SK-N-SH (cell line): ENCODE data around the gene COPE. TPM values are rescaled to one million over a fixed set of nuclear protein-coding genes. Genes with fewer than 3 reads are reported as not detected.
A peak's percentile ranks its signal among the peaks of the same experiment; 100 is the strongest.

ENCODE experiments used
- CTCF ChIA-PET: fragments of 300-600, 350-600 bp; formaldehyde crosslinking; extraction: SDS; loops from one replicate; lab custom pipeline; 2021; lab: Yijun Ruan, JAX
- POLR2A ChIA-PET: fragments of 350-600 bp; sonication (Branson Sonifier 250); formaldehyde crosslinking; extraction: SDS; loops from one replicate; lab custom pipeline; 2020; ENCODE audit warnings: antibody characterized with exemption, inconsistent platforms; lab: Yijun Ruan, JAX
- DNase-seq: peaks from one replicate; pipeline ENCODE4 v3.0.0; 2012
- H2AFZ ChIP-seq: fragments of 200-600 bp; sonication (generic); 2 replicates; pipeline ENCODE4 v1.8.1; 2016; ENCODE audit warnings: antibody characterized with exemption, mild to moderate bottlenecking, low read depth
- H3F3A ChIP-seq: fragments of 200-600 bp; sonication (generic); replicated peaks from 2 replicates; pipeline ENCODE3; 2016; ENCODE audit warnings: antibody characterized with exemption, mild to moderate bottlenecking; ENCODE audit not compliant: insufficient read depth
- H3K27ac ChIP-seq, 2 experiments: fragments of 200-500 bp in 1 of 2; fragments of 200-600 bp in 1 of 2; sonication (Bioruptor generic) in 1 of 2; sonication (generic), shearing (Covaris generic) in 1 of 2; 2 replicates each; pipeline versions ENCODE4 v1.5.1 to v1.6.1; 2014 to 2016; ENCODE audit warnings: low read depth in 2 of 2, inconsistent platforms in 1 of 2, low read length in 1 of 2, mild to moderate bottlenecking in 1 of 2, mixed read lengths in 1 of 2
- H3K27me3 ChIP-seq: fragments of 200-600 bp; sonication (generic), shearing (Covaris generic); 2 replicates; pipeline ENCODE4 v1.6.1; 2016; ENCODE audit warnings: mixed run types; ENCODE audit not compliant: insufficient read depth
- H3K36me3 ChIP-seq, 2 experiments: fragments of 200-500 bp in 1 of 2; fragments of 200-600 bp in 1 of 2; sonication (Bioruptor generic) in 1 of 2; sonication (generic) in 1 of 2; replicated peaks in 1 of 2; 2 replicates each; pipeline versions ENCODE3 to v1.5.1; 2014 to 2016; ENCODE audit warnings: low read length in 1 of 2, mild to moderate bottlenecking in 1 of 2; ENCODE audit not compliant: insufficient read depth in 2 of 2, control insufficient read depth in 1 of 2
- H3K4me1 ChIP-seq, 2 experiments: fragments of 200-500 bp in 1 of 2; fragments of 200-600 bp in 1 of 2; sonication (Bioruptor generic) in 1 of 2; sonication (generic), shearing (Covaris generic) in 1 of 2; 2 replicates each; pipeline versions ENCODE4 v1.5.1 to v1.6.1; 2014 to 2016; ENCODE audit warnings: low read depth in 1 of 2, low read length in 1 of 2, mixed run types in 1 of 2; ENCODE audit not compliant: insufficient read depth in 2 of 2, control insufficient read depth in 1 of 2
- H3K4me2 ChIP-seq: fragments of 200-600 bp; sonication (generic), shearing (Covaris generic); 2 replicates; pipeline ENCODE4 v1.6.1; 2017; ENCODE audit warnings: mixed run types
- H3K4me3 ChIP-seq, 2 experiments: fragments of 200-500 bp in 1 of 2; fragments of 200-600 bp in 1 of 2; sonication (Bioruptor generic) in 1 of 2; sonication (generic), shearing (Covaris generic) in 1 of 2; 2 replicates each; pipeline versions ENCODE4 v1.5.1 to v1.8.1; 2014 to 2016; ENCODE audit warnings: low read depth in 2 of 2, inconsistent platforms in 1 of 2, low read length in 1 of 2, mild to moderate bottlenecking in 1 of 2, mixed read lengths in 1 of 2, moderate library complexity in 1 of 2
- H3K79me2 ChIP-seq: fragments of 200-600 bp; sonication (generic); 2 replicates; pipeline ENCODE4 v1.8.1; 2017; ENCODE audit warnings: mild to moderate bottlenecking; ENCODE audit not compliant: insufficient read depth
- H3K9ac ChIP-seq: fragments of 200-600 bp; sonication (generic); 2 replicates; pipeline ENCODE4 v1.6.1; 2017; ENCODE audit warnings: mixed run types
- H3K9me2 ChIP-seq: fragments of 200-600 bp; sonication (generic); 2 replicates; pipeline ENCODE4 v1.6.1; 2017; ENCODE audit warnings: mixed run types
- H3K9me3 ChIP-seq: fragments of 200-600 bp; sonication (generic); 2 replicates; pipeline ENCODE4 v1.6.1; 2017; ENCODE audit warnings: mixed run types, mild to moderate bottlenecking, moderate library complexity
- H4K20me1 ChIP-seq: fragments of 200-600 bp; sonication (generic); 2 replicates; pipeline ENCODE4 v1.6.1; 2017; ENCODE audit warnings: mild to moderate bottlenecking, mixed run types; ENCODE audit not compliant: insufficient read depth
- CHD2 ChIP-seq: fragments of 150-350 bp; IDR thresholded peaks from 2 replicates; pipeline ENCODE4 v1.6.1; 2018; ENCODE audit warnings: low read length; ENCODE audit not compliant: partially characterized antibody
- GABPA ChIP-seq: IDR thresholded peaks from 2 replicates; pipeline ENCODE4 v1.4.0; 2012; ENCODE audit warnings: low read depth, mild to moderate bottlenecking
- IRF3 ChIP-seq: fragments of 150-350 bp; IDR thresholded peaks from 2 replicates; pipeline ENCODE4 v1.6.1; 2016; ENCODE audit warnings: mild to moderate bottlenecking, low read depth, low read length
- RAD21 ChIP-seq: IDR thresholded peaks from 2 replicates; pipeline ENCODE4 v1.6.1; 2012; ENCODE audit warnings: mild to moderate bottlenecking, low read length
- REST ChIP-seq: IDR thresholded peaks from 2 replicates; pipeline ENCODE4 v1.6.1; 2012; ENCODE audit warnings: mild to moderate bottlenecking, low read depth, low read length, moderate library complexity
- RFX5 ChIP-seq: IDR thresholded peaks from 2 replicates; pipeline ENCODE4 v1.6.1; 2012; ENCODE audit warnings: mild to moderate bottlenecking, improper control_type of control experiment, low read length
- TCF12 ChIP-seq: IDR thresholded peaks from 2 replicates; pipeline ENCODE4 v1.4.0; 2012
- TEAD4 ChIP-seq: IDR thresholded peaks from 2 replicates; pipeline ENCODE4 v1.4.0; 2012; ENCODE audit warnings: mild to moderate bottlenecking, borderline replicate concordance; ENCODE audit not compliant: insufficient read depth
- USF2 ChIP-seq: fragments of 150-350 bp; IDR thresholded peaks from 2 replicates; pipeline ENCODE4 v1.6.1; 2017; ENCODE audit warnings: antibody characterized with exemption, low read length, low read depth, borderline replicate concordance
- WGBS: methylation state at CpG from one replicate; pipeline ENCODE4 v1.1.6; 2017; ENCODE audit warnings: low lambda C conversion rate; 5-methylcytosine and 5-hydroxymethylcytosine counted together
- polyA plus RNA-seq, 3 experiments: library from polyadenylated mRNA; depleted of rRNA; stranded (reverse); fragments of >200 nt; gene quantifications; 2 replicates each; pipeline ENCODE4 v1.2.3, GENCODE V29; 2012

The COPE gene
- polyA plus RNA-seq, 1 of the 3 experiments (the other 2 are of a cell fraction): 450 TPM

GRCh38 chr19:18881491-18881890 is 37.7 kb downstream of the COPE start:
- Histone ChIP-seq H3K36me3 (no peaks in the 10 kb centered on the region), H2AFZ (no peak overlapping the region), H4K20me1 (no peaks in the 10 kb centered on the region), H3K4me2 (no peak overlapping the region), H3K4me3 (no peak overlapping the region), H3K79me2 (no peaks in the 10 kb centered on the region), H3K9ac (no peak overlapping the region), H3K9me2 (no peaks in the 10 kb centered on the region), H3K4me1 (no peaks in the 10 kb centered on the region), H3K9me3 (no peaks in the 10 kb centered on the region; the same call in 1 of the 2 replicates), H3K27me3 (no peaks in the 10 kb centered on the region), H3K27ac (no peak overlapping the region), H3F3A (no peaks in the 10 kb centered on the region)
- CTCF ChIA-PET: interaction anchor here (2.8 to 5.0 kb wide), 2 partner anchors 14 to 15 kb away, joined by 23 read pairs; partner anchors contain the start of gene CERS1
- POLR2A ChIA-PET: no interaction called here
- TF ChIP-seq CHD2 (no peak), RAD21 (no peak), TCF12 (no peak), IRF3 (no peak), GABPA (no peak), REST (no peak)
- WGBS: 84% methylated on average over 7 of the region's 7 CpGs
- no peak for DNase-seq

- H3K79me2 ChIP-seq: no peaks in the 10 kb centered on the region
- H4K20me1 ChIP-seq: no peaks in the 10 kb centered on the region
- peak; percentile 88 for DNase-seq
- H3F3A ChIP-seq: peaks cover 4% of the 10 kb centered on the region
- peaks cover 0 to 3% of the 10 kb centered on the region in 2 experiments for H3K36me3 ChIP-seq
- H3K4me3 ChIP-seq: no peak overlapping the region
- ChIA-PET CTCF (interaction anchor here (0.7 to 5.0 kb wide), 6 partner anchors 13 to 291 kb away, joined by 3 to 23 read pairs (median 4); partner anchors contain the start of genes CERS1 and REX1BD), POLR2A (no interaction called here)
- no peak overlapping the region for H3K4me2 ChIP-seq
- no peaks in the 10 kb centered on the region for H3K4me1 ChIP-seq
- H3K9me2 ChIP-seq: no peaks in the 10 kb centered on the region
- no peaks in the 10 kb centered on the region for H3K27me3 ChIP-seq
- 66% methylated on average over 11 of the region's 13 CpGs for WGBS
- H3K27ac ChIP-seq: no peak overlapping the region
- H3K9me3 ChIP-seq: no peaks in the 10 kb centered on the region; the same call in 1 of the 2 replicates
- TF ChIP-seq TEAD4 (no peak), RFX5 (no peak), USF2 (no peak)
- H3K9ac ChIP-seq: no peak overlapping the region
- H2AFZ ChIP-seq: no peak overlapping the region
Measured at GRCh38 chr19:18879579-18880373, 39.4 kb downstream of the COPE start.
